Measurements from ENCODE around the gene FAM162B.

Gene FAM162B

GRCh38 chr6:116779573-116780164, 14.2 kb upstream of the FAM162B start:
- H3K27ac ChIP-seq, result no peak overlapping the region
- peak; percentile 72 for TF ChIP-seq CTCF (conservative IDR thresholded peaks at IDR 0.05)

- no peak overlapping the region for H3K27ac ChIP-seq
- TF ChIP-seq CTCF (conservative IDR thresholded peaks at IDR 0.05), result no peak
Observed at GRCh38 chr6:116773886-116774285, 8.4 kb upstream of the FAM162B start.

- TF ChIP-seq CTCF (conservative IDR thresholded peaks at IDR 0.05), result no peak
- H3K27ac ChIP-seq, result no peak overlapping the region
Observed at GRCh38 chr6:116772450-116772849, 6.9 kb upstream of the FAM162B start.

- no peak for TF ChIP-seq CTCF (conservative IDR thresholded peaks at IDR 0.05)
- H3K27ac ChIP-seq, result no peak overlapping the region
Observed at GRCh38 chr6:116767715-116768114, 2.2 kb upstream of the FAM162B start.

GRCh38 chr6:116766506-116767176, 1.1 kb upstream of the FAM162B start:
- no peak overlapping the region for H3K27ac ChIP-seq

GRCh38 chr6:116764629-116764960, 924 bp downstream of the FAM162B start:
- no peak for TF ChIP-seq CTCF (conservative IDR thresholded peaks at IDR 0.05)
- no peak overlapping the region for H3K27ac ChIP-seq

More at GRCh38 chr6:116766506-116767176, 1.1 kb upstream of the FAM162B start:
- TF ChIP-seq CTCF (conservative IDR thresholded peaks at IDR 0.05), result no peak

- no peak for TF ChIP-seq CTCF (conservative IDR thresholded peaks at IDR 0.05)
- H3K27ac ChIP-seq, result no peak overlapping the region
Observed at GRCh38 chr6:116763906-116764628, 1.5 kb downstream of the FAM162B start.

Data from VCaP (cell line).